Measurements from ENCODE around the gene LRMDA. TPM values are rescaled to one million over a fixed set of nuclear protein-coding genes. Genes with fewer than 3 reads are reported as not detected.

The LRMDA gene
- total and polyA plus RNA-seq, 12 donors = 30.7 to 132 (median 78.1) TPM

GRCh38 chr10:76206797-76207352 lies 775.5 kb downstream of the LRMDA start:
- Histone ChIP-seq H3K4me1 (replicated peaks in 1 of 2) (no peaks in the 10 kb centered on the region), H3K27ac (no peak overlapping the region), H3K9me3 (replicated peaks in 1 of 3) (no peaks in the 10 kb centered on the region), H3K4me3 (no peak overlapping the region), H3K27me3 (no peaks in the 10 kb centered on the region), H3K36me3 (replicated peaks in 1 of 2) (no peaks in the 10 kb centered on the region)
- 94 to 99% (median 97%) methylated on average over 8 of the region's 8 CpGs for WGBS, 4 donors
- TF ChIP-seq, protein P1, sequence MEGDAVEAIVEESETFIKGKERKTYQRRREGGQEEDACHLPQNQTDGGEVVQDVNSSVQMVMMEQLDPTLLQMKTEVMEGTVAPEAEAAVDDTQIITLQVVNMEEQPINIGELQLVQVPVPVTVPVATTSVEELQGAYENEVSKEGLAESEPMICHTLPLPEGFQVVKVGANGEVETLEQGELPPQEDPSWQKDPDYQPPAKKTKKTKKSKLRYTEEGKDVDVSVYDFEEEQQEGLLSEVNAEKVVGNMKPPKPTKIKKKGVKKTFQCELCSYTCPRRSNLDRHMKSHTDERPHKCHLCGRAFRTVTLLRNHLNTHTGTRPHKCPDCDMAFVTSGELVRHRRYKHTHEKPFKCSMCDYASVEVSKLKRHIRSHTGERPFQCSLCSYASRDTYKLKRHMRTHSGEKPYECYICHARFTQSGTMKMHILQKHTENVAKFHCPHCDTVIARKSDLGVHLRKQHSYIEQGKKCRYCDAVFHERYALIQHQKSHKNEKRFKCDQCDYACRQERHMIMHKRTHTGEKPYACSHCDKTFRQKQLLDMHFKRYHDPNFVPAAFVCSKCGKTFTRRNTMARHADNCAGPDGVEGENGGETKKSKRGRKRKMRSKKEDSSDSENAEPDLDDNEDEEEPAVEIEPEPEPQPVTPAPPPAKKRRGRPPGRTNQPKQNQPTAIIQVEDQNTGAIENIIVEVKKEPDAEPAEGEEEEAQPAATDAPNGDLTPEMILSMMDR (IDR thresholded peaks at IDR 0.05) = no peak
- TF ChIP-seq POLR2A (IDR thresholded peaks at IDR 0.05) = no peak
- no peak for DNase-seq
- intact Hi-C loops (cut with DNase I) = no loop called here

GRCh38 chr10:76209135-76209534 lies 777.7 kb downstream of the LRMDA start:
- DNase-seq = peak in 1 of 7 donors; percentile 23
- WGBS, 4 donors = 78 to 94% (median 90%) methylated on average over 5 of the region's 5 CpGs
- no peaks in the 10 kb centered on the region for H3K4me1 ChIP-seq (replicated peaks in 1 of 2)
- no peak overlapping the region for H3K4me3 ChIP-seq
- H3K36me3 ChIP-seq (replicated peaks in 1 of 2) = no peaks in the 10 kb centered on the region
- H3K9me3 ChIP-seq (replicated peaks in 1 of 3) = no peaks in the 10 kb centered on the region
- TF ChIP-seq POLR2A (IDR thresholded peaks at IDR 0.05) = no peak
- TF ChIP-seq, protein P1 (IDR thresholded peaks at IDR 0.05) = no peak
- H3K27me3 ChIP-seq = no peaks in the 10 kb centered on the region
- intact Hi-C loops (cut with DNase I) = no loop called here
- H3K27ac ChIP-seq = no peak overlapping the region

GRCh38 chr10:76210211-76210610 lies 778.8 kb downstream of the LRMDA start:
- H3K36me3 ChIP-seq (replicated peaks in 1 of 2) = no peaks in the 10 kb centered on the region
- no peaks in the 10 kb centered on the region for H3K4me1 ChIP-seq (replicated peaks in 1 of 2)
- H3K27me3 ChIP-seq = no peaks in the 10 kb centered on the region
- no peak overlapping the region for H3K4me3 ChIP-seq
- H3K9me3 ChIP-seq (replicated peaks in 1 of 3) = no peaks in the 10 kb centered on the region
- TF ChIP-seq, protein P1 (IDR thresholded peaks at IDR 0.05) = no peak
- no peak for TF ChIP-seq POLR2A (IDR thresholded peaks at IDR 0.05)
- intact Hi-C loops (cut with DNase I) = no loop called here
- H3K27ac ChIP-seq = no peak overlapping the region
- 85 to 91% (median 88%) methylated on average over 3 of the region's 3 CpGs for WGBS, 4 donors
- no peak for DNase-seq

GRCh38 chr10:76211691-76212090 lies 780.3 kb downstream of the LRMDA start:
- no peaks in the 10 kb centered on the region for H3K27me3 ChIP-seq
- DNase-seq = no peak
- no peaks in the 10 kb centered on the region for H3K4me1 ChIP-seq (replicated peaks in 1 of 2)
- H3K27ac ChIP-seq = no peak overlapping the region
- TF ChIP-seq, protein P1 (IDR thresholded peaks at IDR 0.05) = no peak
- no peak for TF ChIP-seq POLR2A (IDR thresholded peaks at IDR 0.05)
- no peak overlapping the region for H3K4me3 ChIP-seq
- intact Hi-C loops (cut with DNase I) = no loop called here
- H3K36me3 ChIP-seq (replicated peaks in 1 of 2) = no peaks in the 10 kb centered on the region
- 85 to 100% (median 94%) methylated on average over 1 of the region's 1 CpG for WGBS, 4 donors
- no peaks in the 10 kb centered on the region for H3K9me3 ChIP-seq (replicated peaks in 1 of 3)

Measured in adrenal gland (tissue), 12 donors.